HEK293 (cell line): ENCODE measurements around the gene NUDCD3.

Source experiments
- CTCF ChIA-PET: fragments of 350-600 bp; formaldehyde crosslinking; extraction: SDS; loops from one replicate; lab custom pipeline; 2021; ENCODE audit warnings: antibody characterized with exemption; lab: Yijun Ruan, JAX
- POLR2A ChIA-PET: fragments of 300-600 bp; formaldehyde crosslinking; extraction: SDS; loops from one replicate; lab custom pipeline; 2020; ENCODE audit warnings: antibody characterized with exemption, inconsistent platforms; lab: Yijun Ruan, JAX
- H3K27ac ChIP-seq: fragments of 200-500 bp; sonication (Bioruptor generic); 2 replicates; pipeline ENCODE4 v1.5.1; 2014; ENCODE audit warnings: low read depth, low read length, control low read depth, inconsistent platforms; ENCODE audit errors: extremely low read depth
- H3K36me3 ChIP-seq, 2 experiments: fragments of 200-500 bp in 1 of 2; sonication (Bioruptor generic) in 1 of 2; 1 replicate in 1 of 2; 2 replicates in 1 of 2; pipeline ENCODE4 v1.5.1; 2014 to 2017; ENCODE audit warnings: inconsistent platforms in 2 of 2, low read length in 2 of 2; ENCODE audit not compliant: control insufficient read depth in 2 of 2, insufficient read depth in 1 of 2
- H3K4me1 ChIP-seq: fragments of 200-500 bp; sonication (Bioruptor generic); 2 replicates; pipeline ENCODE4 v1.5.1; 2014; ENCODE audit warnings: mild to moderate bottlenecking, low read length, inconsistent platforms; ENCODE audit not compliant: control insufficient read depth, insufficient read depth
- H3K4me3 ChIP-seq: 2 replicates; pipeline ENCODE4 v1.5.1; 2011; ENCODE audit warnings: low read depth, mild to moderate bottlenecking, control low read depth, low read length, moderate library complexity
- H3K9me3 ChIP-seq: fragments of 200-500 bp; sonication (Bioruptor generic); 2 replicates; pipeline ENCODE4 v1.5.1; 2014; ENCODE audit warnings: low read depth, low read length, inconsistent platforms; ENCODE audit not compliant: control insufficient read depth, insufficient read depth
- BCL11A ChIP-seq: fragments of 450-650 bp; formaldehyde crosslinking; IDR thresholded peaks from 2 replicates; pipeline ENCODE4 v1.5.1; 2016; ENCODE audit warnings: low read depth, missing biosample characterization, missing genetic modification characterization
- EGR2 ChIP-seq: fragments of 450-650 bp; formaldehyde crosslinking; IDR thresholded peaks from 2 replicates; pipeline ENCODE4 v1.5.1; 2016; ENCODE audit warnings: low read depth, missing biosample characterization, missing genetic modification characterization
- FEZF1 ChIP-seq: fragments of 450-650 bp; formaldehyde crosslinking; IDR thresholded peaks from 2 replicates; pipeline ENCODE4 v1.5.1; 2016; ENCODE audit warnings: missing biosample characterization, missing genetic modification characterization
- GLIS1 ChIP-seq: fragments of 450-650 bp; formaldehyde crosslinking; IDR thresholded peaks from 2 replicates; pipeline ENCODE4 v1.5.1; 2016; ENCODE audit warnings: missing biosample characterization, missing genetic modification characterization
- SCRT1 ChIP-seq: fragments of 450-650 bp; formaldehyde crosslinking; IDR thresholded peaks from 2 replicates; pipeline ENCODE4 v1.5.1; 2016; ENCODE audit warnings: missing biosample characterization, missing genetic modification characterization, borderline replicate concordance
- SCRT2 ChIP-seq: fragments of 450-650 bp; formaldehyde crosslinking; IDR thresholded peaks from 2 replicates; pipeline ENCODE4 v1.5.1; 2016; ENCODE audit warnings: missing biosample characterization, missing genetic modification characterization
- ZBTB11 ChIP-seq: fragments of 450-650 bp; formaldehyde crosslinking; conservative IDR thresholded peaks from 2 replicates; pipeline ENCODE4 v1.5.1; 2016; ENCODE audit warnings: low read depth, missing biosample characterization, missing genetic modification characterization
- ZBTB17 ChIP-seq: fragments of 450-650 bp; formaldehyde crosslinking; IDR thresholded peaks from 2 replicates; pipeline ENCODE4 v1.5.1; 2016; ENCODE audit warnings: missing biosample characterization, missing genetic modification characterization
- ZBTB20 ChIP-seq: fragments of 450-650 bp; formaldehyde crosslinking; IDR thresholded peaks from 2 replicates; pipeline ENCODE4 v1.5.1; 2016; ENCODE audit warnings: missing biosample characterization, missing genetic modification characterization
- ZBTB48 ChIP-seq: fragments of 450-650 bp; formaldehyde crosslinking; IDR thresholded peaks from 2 replicates; pipeline ENCODE4 v1.5.1; 2016; ENCODE audit warnings: missing biosample characterization, missing genetic modification characterization
- ZFHX2 ChIP-seq: fragments of 450-650 bp; formaldehyde crosslinking; conservative IDR thresholded peaks from 2 replicates; pipeline ENCODE4 v1.5.1; 2016; ENCODE audit warnings: missing biosample characterization, missing genetic modification characterization
- ZIC2 ChIP-seq: fragments of 450-650 bp; formaldehyde crosslinking; IDR thresholded peaks from 2 replicates; pipeline ENCODE4 v1.5.1; 2016; ENCODE audit warnings: missing biosample characterization, missing genetic modification characterization
- ZNF292 ChIP-seq: fragments of 450-650 bp; formaldehyde crosslinking; IDR thresholded peaks from 2 replicates; pipeline ENCODE4 v1.5.1; 2016; ENCODE audit warnings: low read depth, missing biosample characterization, missing genetic modification characterization, borderline replicate concordance
- ZNF596 ChIP-seq: fragments of 450-650 bp; IDR thresholded peaks from 2 replicates; pipeline ENCODE4 v1.5.0; 2018; ENCODE audit warnings: missing biosample characterization, mild to moderate bottlenecking, missing genetic modification characterization, moderate library complexity
- ZNF600 ChIP-seq: fragments of 450-650 bp; formaldehyde crosslinking; IDR thresholded peaks from 2 replicates; pipeline ENCODE4 v1.5.1; 2016; ENCODE audit warnings: missing biosample characterization, missing genetic modification characterization
- ZNF768 ChIP-seq: fragments of 450-650 bp; formaldehyde crosslinking; IDR thresholded peaks from 2 replicates; pipeline ENCODE4 v1.5.1; 2018; ENCODE audit warnings: missing biosample characterization, mild to moderate bottlenecking, missing genetic modification characterization
- ZNF792 ChIP-seq: fragments of 450-650 bp; formaldehyde crosslinking; IDR thresholded peaks from 2 replicates; pipeline ENCODE4 v1.5.1; 2016; ENCODE audit warnings: missing biosample characterization, missing genetic modification characterization
- ZSCAN23 ChIP-seq: fragments of 450-650 bp; formaldehyde crosslinking; IDR thresholded peaks from 2 replicates; pipeline ENCODE4 v1.5.1; 2016; ENCODE audit warnings: missing biosample characterization, missing genetic modification characterization
- ZSCAN5A ChIP-seq: fragments of 450-650 bp; formaldehyde crosslinking; IDR thresholded peaks from 2 replicates; pipeline ENCODE4 v1.5.1; 2016; ENCODE audit warnings: missing biosample characterization, missing genetic modification characterization

The NUDCD3 gene

GRCh38 chr7:44433255-44434022, 57.0 kb downstream of the NUDCD3 start:
- H3K9me3 ChIP-seq, result no peaks in the 10 kb centered on the region
- ChIA-PET POLR2A (no interaction called here), CTCF (no interaction called here)
- no peaks in the 10 kb centered on the region for H3K4me1 ChIP-seq
- TF ChIP-seq ZNF292 (no peak), BCL11A (no peak), ZBTB20 (tag by site-specific recombination) (no peak), ZNF596 (no peak), ZBTB48 (no peak), ZBTB17 (tag by site-specific recombination) (no peak), FEZF1 (tag by site-specific recombination) (no peak), ZSCAN5A (no peak), ZNF768 (tag by site-specific recombination) (no peak)
- H3K36me3 ChIP-seq, result peaks cover 0 to 13% of the 10 kb centered on the region in 2 experiments; a peak in 1 of 3 replicates
- no peak overlapping the region for H3K27ac ChIP-seq
- H3K4me3 ChIP-seq, result no peak overlapping the region

- H3K36me3 ChIP-seq, result peaks cover 0 to 14% of the 10 kb centered on the region in 2 experiments; a peak in 2 of 3 replicates
- ChIA-PET POLR2A (no interaction called here), CTCF (interaction anchor here (0.5 to 1.9 kb wide), 4 partner anchors 14 to 469 kb away, joined by 3 to 4 read pairs (median 4); no protein-coding TSS in a partner anchor)
- TF ChIP-seq SCRT1 (peak; percentile 34; the same call in 1 of the 2 replicates), ZBTB11 (no peak), SCRT2 (tag by site-specific recombination) (peak; percentile 75)
- no peak overlapping the region for H3K4me3 ChIP-seq
- no peaks in the 10 kb centered on the region for H3K9me3 ChIP-seq
- H3K4me1 ChIP-seq, result no peaks in the 10 kb centered on the region
- H3K27ac ChIP-seq, result no peak overlapping the region
Observed at GRCh38 chr7:44432381-44432977, 58.0 kb downstream of the NUDCD3 start.

- no peak overlapping the region for H3K4me3 ChIP-seq
- POLR2A ChIA-PET, result no interaction called here
- H3K36me3 ChIP-seq, result peaks cover 3 to 22% of the 10 kb centered on the region in 2 experiments
- no peaks in the 10 kb centered on the region for H3K4me1 ChIP-seq
- CTCF ChIA-PET, result interaction anchor here (0.6 to 1.9 kb wide), 6 partner anchors 10 to 122 kb away, joined by 3 to 5 read pairs (median 3); no protein-coding TSS in a partner anchor
- no peak for TF ChIP-seq ZNF792
- TF ChIP-seq GLIS1 (tag by site-specific recombination), result peak; percentile 65
- peak; percentile 82 for TF ChIP-seq ZIC2 (tag by site-specific recombination)
- no peak for TF ChIP-seq BCL11A
- peak; percentile 78 for TF ChIP-seq ZFHX2 (tag by site-specific recombination)
- peak; percentile 74 for TF ChIP-seq ZNF600 (tag by site-specific recombination)
- TF ChIP-seq EGR2 (tag by site-specific recombination), result peak; percentile 80
- 0 out of 2 replicates have a peak, but pooled peaks have one; percentile 26 for TF ChIP-seq ZBTB17 (tag by site-specific recombination)
- TF ChIP-seq ZSCAN23 (tag by site-specific recombination), result no peak
- TF ChIP-seq, all 188 proteins: peak for 6
- no peaks in the 10 kb centered on the region for H3K9me3 ChIP-seq
- no peak overlapping the region for H3K27ac ChIP-seq
Observed at GRCh38 chr7:44431091-44431608, 59.3 kb downstream of the NUDCD3 start.
